Naive B cell (primary cell): Measurements from ENCODE around the gene POLR3G. TPM values are rescaled to one million over a fixed set of nuclear protein-coding genes. Genes with fewer than 3 reads are reported as not detected.

ENCODE experiments used
- ATAC-seq, 2 donors: fragments of 150-1000 bp; cut with Tn5 transposase; 2 replicates each; pipeline ENCODE4 v1.10.0; 2021; ENCODE audit warnings: low read depth in 2 of 2, mild to moderate bottlenecking in 2 of 2, moderate library complexity in 2 of 2
- DNase-seq: peaks from one replicate; pipeline ENCODE4 v3.0.0; 2022
- H3K27ac Mint-ChIP-seq, 6 donors: one replicate each; pipeline ENCODE4 v1.8.0; 2020 to 2022; ENCODE audit warnings: mild to moderate bottlenecking in 6 of 6, mixed read lengths in 6 of 6, moderate library complexity in 5 of 6, inconsistent platforms in 2 of 6
- H3K27me3 Mint-ChIP-seq, 3 donors: one replicate each; pipeline ENCODE4 v1.8.0; 2021 to 2022; ENCODE audit warnings: mixed read lengths in 3 of 3, mild to moderate bottlenecking in 1 of 3
- H3K36me3 Mint-ChIP-seq, 2 donors: one replicate each; pipeline ENCODE4 v1.8.0; 2020 to 2022; ENCODE audit warnings: mixed read lengths in 2 of 2, inconsistent platforms in 1 of 2, mild to moderate bottlenecking in 1 of 2
- H3K4me1 Mint-ChIP-seq, 3 donors: one replicate each; pipeline ENCODE4 v1.8.0; 2020 to 2022; ENCODE audit warnings: mixed read lengths in 3 of 3, inconsistent platforms in 1 of 3, mild to moderate bottlenecking in 1 of 3, moderate library complexity in 1 of 3
- H3K4me3 Mint-ChIP-seq, 8 donors: one replicate each; pipeline ENCODE4 v1.8.0; 2020 to 2022; ENCODE audit warnings: mild to moderate bottlenecking in 8 of 8, mixed read lengths in 8 of 8, moderate library complexity in 8 of 8, inconsistent platforms in 2 of 8
- H3K9me3 Mint-ChIP-seq, 7 donors: one replicate each; pipeline ENCODE4 v1.8.0; 2020 to 2022; ENCODE audit warnings: mixed read lengths in 7 of 7, mild to moderate bottlenecking in 5 of 7, inconsistent platforms in 2 of 7, moderate library complexity in 1 of 7
- polyA plus RNA-seq, 6 donors: library from polyadenylated mRNA; unstranded; fragments of 300-500 nt; fragmentation: Illumina TruSeq; gene quantifications; one replicate each; pipeline ENCODE4 v1.2.3, GENCODE V29; 2021; ENCODE audit warnings: low read depth in 6 of 6

POLR3G gene
- polyA plus RNA-seq, 6 donors from 2014 or later, result 0.95 to 4.6 (median 2.6) TPM; not detected in 1

DNA sequence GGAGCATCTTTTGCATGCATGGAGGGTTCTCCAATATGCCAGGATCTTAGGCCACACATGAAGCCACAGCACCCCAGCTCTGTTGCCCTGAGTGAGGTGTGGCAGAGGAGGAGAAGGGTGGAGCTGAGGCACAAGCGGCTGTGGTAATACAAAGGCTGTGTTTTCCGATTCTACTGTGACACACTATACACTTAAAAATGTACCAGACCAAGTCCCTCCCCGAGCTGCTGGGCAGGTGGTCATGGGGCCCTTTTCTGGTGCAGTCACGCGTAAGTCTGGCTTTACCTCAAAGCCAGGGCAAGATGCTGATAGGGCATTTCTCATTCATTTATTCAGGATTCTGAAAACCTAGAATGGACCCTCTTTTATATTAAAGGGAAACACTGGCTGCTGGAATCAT, 87.7 kb downstream of the POLR3G start:
- H3K9me3 Mint-ChIP-seq, result peaks cover 0 to 6% (median 0%) of the 10 kb centered on the region in 7 donors
- no peak overlapping the region for H3K27ac Mint-ChIP-seq
- peaks cover 52 to 63% (median 56%) of the 10 kb centered on the region in 3 donors for H3K27me3 Mint-ChIP-seq
- DNase-seq (no peak), ATAC-seq (no peak)
- H3K4me1 Mint-ChIP-seq, result peaks cover 13 to 15% (median 15%) of the 10 kb centered on the region in 3 donors
- H3K36me3 Mint-ChIP-seq, result no peaks in the 10 kb centered on the region
- H3K4me3 Mint-ChIP-seq, result no peak overlapping the region

DNA sequence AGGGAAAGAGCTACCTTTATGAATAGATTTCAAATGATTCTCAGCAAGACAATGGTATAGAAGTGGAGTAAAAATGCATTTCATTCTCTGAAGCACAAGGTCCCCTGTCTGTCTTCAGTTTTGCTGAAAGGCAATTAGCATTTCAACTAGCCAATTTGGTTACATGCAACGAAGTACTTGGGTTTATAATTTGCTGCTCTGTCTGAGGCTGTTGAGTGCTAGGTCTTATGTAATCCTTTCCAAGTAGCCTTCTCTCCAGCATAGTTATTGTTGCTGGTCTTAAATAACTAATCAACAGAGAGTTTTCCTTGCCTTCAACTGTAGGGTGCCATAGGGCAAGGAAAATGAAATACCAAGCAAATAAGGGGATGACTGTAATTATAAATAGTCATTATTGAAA, 88.4 kb downstream of the POLR3G start:
- DNase-seq (no peak), ATAC-seq (no peak)
- Mint-ChIP-seq H3K27ac (no peak overlapping the region), H3K9me3 (peaks cover 0 to 6% (median 0%) of the 10 kb centered on the region in 7 donors), H3K27me3 (peaks cover 49 to 55% (median 49%) of the 10 kb centered on the region in 3 donors), H3K4me1 (peaks cover 9 to 12% (median 11%) of the 10 kb centered on the region in 3 donors), H3K36me3 (no peaks in the 10 kb centered on the region), H3K4me3 (no peak overlapping the region)

Other genes with a start within 250 kb of the POLR3G start
- 10 to 100 TPM; 12.8 to 35.7 (median 24.1) TPM for gene CETN3, start 65.1 kb upstream of the POLR3G start, polyA plus RNA-seq
- 1 to 10 TPM; 3.0 to 6.2 (median 3.8) TPM for gene MBLAC2, start 93 bp upstream of the POLR3G start, polyA plus RNA-seq
- gene LYSMD3, start 54.7 kb downstream of the POLR3G start, polyA plus RNA-seq, result 10 to 100 TPM in 2 of 6 donors, 1 to 10 TPM in 4; 3.2 to 12.8 (median 9.4) TPM
- gene ADGRV1, start 83.9 kb downstream of the POLR3G start, polyA plus RNA-seq, result under 1 TPM in 1 of 6 donors, not detected in 5; 0.62 TPM